Hepatocyte (in vitro differentiated cells): Measurements from ENCODE around the gene UBAP1. TPM values are rescaled to one million over a fixed set of nuclear protein-coding genes. Genes with fewer than 3 reads are reported as not detected.
"Not testable (repeated sequence)": the region's sequence is repeated elsewhere in the genome, so short reads cannot be mapped to it uniquely, and the experiment has no call there.

Experiments
- DNase-seq: peaks from one replicate; pipeline ENCODE4 v3.0.0-alpha.2; 2016; ENCODE audit warnings: low spot score
- H2AFZ ChIP-seq: fragments of 200-600 bp; sonication (generic); 2 replicates; pipeline ENCODE4 v1.6.0; 2016; ENCODE audit warnings: antibody characterized with exemption, mild to moderate bottlenecking
- H3K27ac ChIP-seq: fragments of 200-600 bp; sonication (generic); 2 replicates; pipeline ENCODE4 v1.5.1; 2016; ENCODE audit warnings: mild to moderate bottlenecking
- H3K27me3 ChIP-seq: fragments of 200-600 bp; sonication (generic); 2 replicates; pipeline ENCODE4 v1.6.1; 2016
- H3K36me3 ChIP-seq: fragments of 200-600 bp; sonication (generic); replicated peaks from 2 replicates; pipeline ENCODE4 v1.5.1; 2016; ENCODE audit warnings: low read depth; ENCODE audit not compliant: insufficient read depth
- H3K4me1 ChIP-seq: fragments of 200-600 bp; sonication (generic); 2 replicates; pipeline ENCODE4 v1.5.1; 2016; ENCODE audit warnings: mild to moderate bottlenecking, moderate library complexity; ENCODE audit not compliant: insufficient read depth
- H3K4me2 ChIP-seq: fragments of 200-600 bp; sonication (generic); 2 replicates; pipeline ENCODE4 v1.6.0; 2016
- H3K4me3 ChIP-seq: fragments of 200-600 bp; sonication (generic); 2 replicates; pipeline ENCODE4 v1.5.1; 2016; ENCODE audit warnings: mild to moderate bottlenecking
- H3K79me2 ChIP-seq: fragments of 200-600 bp; sonication (generic); 2 replicates; pipeline ENCODE4 v1.6.0; 2017; ENCODE audit warnings: mild to moderate bottlenecking
- H3K9me2 ChIP-seq: fragments of 200-600 bp; sonication (generic); replicated peaks from 2 replicates; pipeline ENCODE4 v1.6.0; 2017; ENCODE audit warnings: mild to moderate bottlenecking; ENCODE audit not compliant: insufficient read depth
- H3K9me3 ChIP-seq: fragments of 200-600 bp; sonication (generic); 2 replicates; pipeline ENCODE4 v1.5.1; 2016; ENCODE audit warnings: low read depth, mild to moderate bottlenecking
- H4K20me1 ChIP-seq: fragments of 200-600 bp; sonication (generic); 2 replicates; pipeline ENCODE4 v1.6.0; 2016; ENCODE audit warnings: mild to moderate bottlenecking; ENCODE audit not compliant: insufficient read depth, poor library complexity, severe bottlenecking
- CTCF ChIP-seq: fragments of 200-600 bp; sonication (generic); IDR thresholded peaks from 2 replicates; pipeline ENCODE4 v1.5.1; 2016; ENCODE audit warnings: antibody characterized with exemption, mild to moderate bottlenecking; ENCODE audit not compliant: poor library complexity
- EZH2 ChIP-seq: fragments of 200-600 bp; sonication (generic); IDR thresholded peaks from 2 replicates; pipeline ENCODE4 v1.6.1; 2016; ENCODE audit warnings: antibody characterized with exemption, mild to moderate bottlenecking, borderline replicate concordance
- EZH2phosphoT487 ChIP-seq: fragments of 200-600 bp; sonication (generic); IDR thresholded peaks from one replicate; pipeline ENCODE4 v1.6.1; 2018; ENCODE audit warnings: antibody characterized with exemption, mild to moderate bottlenecking, low read depth, moderate library complexity; ENCODE audit not compliant: unreplicated experiment, severe bottlenecking
- WGBS: methylation state at CpG from one replicate; pipeline ENCODE4 v1.1.6; 2016; ENCODE audit warnings: low lambda C conversion rate; ENCODE audit errors: missing lambda C conversion rate; 5-methylcytosine and 5-hydroxymethylcytosine counted together
- polyA plus RNA-seq: library from polyadenylated mRNA; unstranded; fragments of >200 nt; fragmentation: Nextera tagmentation; extraction: Ambion mirVana; gene quantifications from 2 replicates; pipeline ENCODE4 v1.2.1, GENCODE V29; 2016
- total RNA-seq: library from RNA; depleted of rRNA; stranded (reverse); fragments of >200 nt; gene quantifications from 2 replicates; pipeline ENCODE4 v1.2.3, GENCODE V29; 2014

Gene UBAP1
- total and polyA plus RNA-seq, 2 experiments from 2014 or later, result 38.0 to 49.7 TPM

GRCh38 chr9:34134521-34134920, 44.3 kb upstream of the UBAP1 start:
- no peak overlapping the region for H2AFZ ChIP-seq
- H4K20me1 ChIP-seq, result no peaks in the 10 kb centered on the region
- H3K4me2 ChIP-seq, result no peak overlapping the region
- no peak overlapping the region for H3K4me3 ChIP-seq
- no peaks in the 10 kb centered on the region for H3K4me1 ChIP-seq
- no peaks in the 10 kb centered on the region for H3K36me3 ChIP-seq
- DNase-seq, result no peak
- H3K27ac ChIP-seq, result no peak overlapping the region
- no peaks in the 10 kb centered on the region for H3K9me3 ChIP-seq
- H3K27me3 ChIP-seq, result no peaks in the 10 kb centered on the region
- no peaks in the 10 kb centered on the region for H3K79me2 ChIP-seq
- no peak for TF ChIP-seq EZH2phosphoT487
- TF ChIP-seq EZH2, result no peak
- no peak for TF ChIP-seq CTCF
- H3K9me2 ChIP-seq, result no peaks in the 10 kb centered on the region
- WGBS, result 98% methylated on average over 27 of the region's 30 CpGs

- not testable (repeated sequence) for H3K9me3 ChIP-seq, H3K79me2 ChIP-seq, H4K20me1 ChIP-seq, H3K4me1 ChIP-seq, H3K4me2 ChIP-seq, H3K9me2 ChIP-seq, H3K27me3 ChIP-seq, H3K27ac ChIP-seq, H3K4me3 ChIP-seq, H2AFZ ChIP-seq, H3K36me3 ChIP-seq, DNase-seq
- WGBS, result 86% methylated on average over 1 of the region's 1 CpG
Measured at GRCh38 chr9:34138644-34139043, 40.2 kb upstream of the UBAP1 start.

- H3K4me1 ChIP-seq, result no peaks in the 10 kb centered on the region
- H3K27me3 ChIP-seq, result no peaks in the 10 kb centered on the region
- H3K9me2 ChIP-seq, result no peaks in the 10 kb centered on the region
- no peak overlapping the region for H3K27ac ChIP-seq
- H3K4me3 ChIP-seq, result no peak overlapping the region
- no peaks in the 10 kb centered on the region for H3K9me3 ChIP-seq
- no peaks in the 10 kb centered on the region for H3K36me3 ChIP-seq
- no peaks in the 10 kb centered on the region for H4K20me1 ChIP-seq
- H3K79me2 ChIP-seq, result no peaks in the 10 kb centered on the region
- no peak overlapping the region for H2AFZ ChIP-seq
- DNase-seq, result peak; percentile 74
- TF ChIP-seq CTCF (peak; percentile 40), EZH2 (no peak)
- WGBS, result 91% methylated on average over 5 of the region's 5 CpGs
- H3K4me2 ChIP-seq, result no peak overlapping the region
Measured at GRCh38 chr9:34139477-34140146, 39.2 kb upstream of the UBAP1 start.

- no peak overlapping the region for H3K27ac ChIP-seq
- TF ChIP-seq CTCF (no peak), EZH2phosphoT487 (no peak), EZH2 (no peak)
- no peaks in the 10 kb centered on the region for H3K9me2 ChIP-seq
- H3K4me1 ChIP-seq, result no peaks in the 10 kb centered on the region
- DNase-seq, result no peak
- H3K36me3 ChIP-seq, result no peaks in the 10 kb centered on the region
- H3K9me3 ChIP-seq, result no peaks in the 10 kb centered on the region
- H3K79me2 ChIP-seq, result no peaks in the 10 kb centered on the region
- H2AFZ ChIP-seq, result no peak overlapping the region
- H3K4me2 ChIP-seq, result no peak overlapping the region
- no peak overlapping the region for H3K4me3 ChIP-seq
- H3K27me3 ChIP-seq, result no peaks in the 10 kb centered on the region
- 89% methylated on average over 2 of the region's 2 CpGs for WGBS
- H4K20me1 ChIP-seq, result no peaks in the 10 kb centered on the region
Measured at GRCh38 chr9:34140853-34141252, 38.0 kb upstream of the UBAP1 start.
